CD4-positive, CD25-positive, alpha-beta regulatory T cell (primary cell): Measurements from ENCODE around the gene BTG2. TPM values are rescaled to one million over a fixed set of nuclear protein-coding genes. Genes with fewer than 3 reads are reported as not detected.
A peak's percentile ranks its signal among the peaks of the same experiment; 100 is the strongest.

Experiments
- ATAC-seq, 2 donors: fragments of 150-1000 bp; cut with Tn5 transposase; one replicate each; pipeline ENCODE4 v1.10.0; 2021; ENCODE audit warnings: low read depth in 2 of 2, moderate number of reproducible peaks in 2 of 2, moderate library complexity in 1 of 2
- DNase-seq, 3 donors: peaks; one replicate each; pipeline versions ENCODE4 v3.0.0 to v3.0.0-alpha.2; 2012 to 2022; ENCODE audit warnings: mixed read lengths in 1 of 3
- H3K27ac ChIP-seq: one replicate; pipeline ENCODE4 v1.7.0; 2013; ENCODE audit warnings: mild to moderate bottlenecking, low read length; ENCODE audit not compliant: insufficient read depth, poor library complexity, severe bottlenecking
- H3K27me3 ChIP-seq: one replicate; pipeline ENCODE4 v1.7.0; 2013; ENCODE audit warnings: low read length; ENCODE audit not compliant: control insufficient read depth, insufficient read depth
- H3K36me3 ChIP-seq: one replicate; pipeline ENCODE4 v1.7.0; 2013; ENCODE audit warnings: mild to moderate bottlenecking, low read length, moderate library complexity; ENCODE audit not compliant: control insufficient read depth, insufficient read depth
- H3K4me1 ChIP-seq: 2 replicates; pipeline ENCODE4 v1.7.0; 2013; ENCODE audit warnings: mild to moderate bottlenecking, low read length; ENCODE audit not compliant: insufficient read depth, control insufficient read depth, poor library complexity, severe bottlenecking
- H3K4me3 ChIP-seq: one replicate; pipeline ENCODE4 v1.7.0; 2013; ENCODE audit warnings: low read depth, mild to moderate bottlenecking, low read length, moderate library complexity
- H3K9me3 ChIP-seq, 2 experiments: 1 replicate in 1 of 2; 2 replicates in 1 of 2; pipeline ENCODE4 v1.7.0; 2013; ENCODE audit warnings: low read length in 2 of 2, mild to moderate bottlenecking in 1 of 2, moderate library complexity in 1 of 2; ENCODE audit not compliant: control insufficient read depth in 2 of 2
- H3K27ac Mint-ChIP-seq, 3 donors: one replicate each; pipeline ENCODE4 v1.8.0; 2020 to 2022; ENCODE audit warnings: mild to moderate bottlenecking in 3 of 3, mixed read lengths in 3 of 3, moderate library complexity in 2 of 3
- H3K27me3 Mint-ChIP-seq: one replicate; pipeline ENCODE4 v1.8.0; 2022; ENCODE audit warnings: mild to moderate bottlenecking, mixed read lengths
- H3K36me3 Mint-ChIP-seq: one replicate; pipeline ENCODE4 v1.8.0; 2020; ENCODE audit warnings: mixed read lengths
- H3K4me1 Mint-ChIP-seq, 4 donors: one replicate each; pipeline ENCODE4 v1.8.0; 2020 to 2022; ENCODE audit warnings: mixed read lengths in 4 of 4, mild to moderate bottlenecking in 1 of 4
- H3K4me3 Mint-ChIP-seq, 4 donors: one replicate each; pipeline ENCODE4 v1.8.0; 2020 to 2022; ENCODE audit warnings: mild to moderate bottlenecking in 4 of 4, mixed read lengths in 4 of 4, moderate library complexity in 3 of 4
- H3K9me3 Mint-ChIP-seq, 7 donors: one replicate each; pipeline ENCODE4 v1.8.0; 2020 to 2022; ENCODE audit warnings: mixed read lengths in 7 of 7, mild to moderate bottlenecking in 3 of 7, moderate library complexity in 2 of 7
- polyA plus RNA-seq, 4 donors: library from polyadenylated mRNA; unstranded; fragments of 300-500 nt; fragmentation: Illumina TruSeq; gene quantifications; one replicate each; pipeline ENCODE4 v1.2.3, GENCODE V29; 2021
- total RNA-seq: library from RNA; stranded (reverse); gene quantifications from one replicate; pipeline ENCODE4 v1.2.3, GENCODE V29; 2022

BTG2 gene
- total and polyA plus RNA-seq, 5 donors from 2014 or later: 153 to 1,002 (median 168) TPM

- Histone ChIP-seq H3K9me3 (no peaks in the 10 kb centered on the region), H3K27me3 (peaks cover 2% of the 10 kb centered on the region), H3K36me3 (no peaks in the 10 kb centered on the region), H3K4me1 (peaks cover 30% of the 10 kb centered on the region), H3K4me3 (peak overlapping the region; percentile 85), H3K27ac (peak overlapping the region; percentile 68)
- H3K4me3 Mint-ChIP-seq: peak overlapping the region; percentile 59 to 96 (median 90)
- no peak for DNase-seq
- no peaks in the 10 kb centered on the region for H3K36me3 Mint-ChIP-seq
- H3K4me1 Mint-ChIP-seq: peaks cover 5 to 28% (median 18%) of the 10 kb centered on the region in 4 donors
- H3K9me3 Mint-ChIP-seq: no peaks in the 10 kb centered on the region
- H3K27ac Mint-ChIP-seq: peak overlapping the region in 2 of 3 donors; percentile 93 to 95
- peaks cover 24% of the 10 kb centered on the region for H3K27me3 Mint-ChIP-seq
- no peak for ATAC-seq
Measured at GRCh38 chr1:203267912-203268311, 37.4 kb upstream of the BTG2 start.

- DNase-seq (peak; percentile 33 to 89 (median 77)), ATAC-seq (peak; percentile 33 to 37)
- Histone ChIP-seq H3K27me3 (peaks cover 2% of the 10 kb centered on the region), H3K36me3 (no peaks in the 10 kb centered on the region), H3K9me3 (no peaks in the 10 kb centered on the region), H3K4me3 (peak overlapping the region; percentile 35), H3K27ac (peak overlapping the region; percentile 60), H3K4me1 (peaks cover 41% of the 10 kb centered on the region)
- Mint-ChIP-seq H3K27ac (no peak overlapping the region), H3K4me1 (peaks cover 5 to 40% (median 19%) of the 10 kb centered on the region in 4 donors), H3K27me3 (peaks cover 14% of the 10 kb centered on the region), H3K4me3 (no peak overlapping the region), H3K9me3 (no peaks in the 10 kb centered on the region), H3K36me3 (no peaks in the 10 kb centered on the region)
Measured at GRCh38 chr1:203268901-203269653, 36.2 kb upstream of the BTG2 start.

- DNase-seq (no peak), ATAC-seq (no peak)
- Histone ChIP-seq H3K27ac (no peak overlapping the region), H3K27me3 (peaks cover 2% of the 10 kb centered on the region), H3K4me3 (no peak overlapping the region), H3K36me3 (no peaks in the 10 kb centered on the region), H3K9me3 (no peaks in the 10 kb centered on the region), H3K4me1 (peaks cover 47% of the 10 kb centered on the region)
- Mint-ChIP-seq H3K4me3 (no peak overlapping the region), H3K27ac (no peak overlapping the region), H3K4me1 (peaks cover 5 to 45% (median 20%) of the 10 kb centered on the region in 4 donors), H3K27me3 (peaks cover 8% of the 10 kb centered on the region), H3K9me3 (no peaks in the 10 kb centered on the region), H3K36me3 (no peaks in the 10 kb centered on the region)
Measured at GRCh38 chr1:203269654-203270020, 35.7 kb upstream of the BTG2 start.

GRCh38 chr1:203270448-203270847, 34.9 kb upstream of the BTG2 start:
- H3K27ac Mint-ChIP-seq: peak overlapping the region; percentile 55 to 83 (median 74)
- ATAC-seq: no peak
- H3K9me3 Mint-ChIP-seq: no peaks in the 10 kb centered on the region
- no peaks in the 10 kb centered on the region for H3K36me3 Mint-ChIP-seq
- H3K4me1 Mint-ChIP-seq: peaks cover 5 to 54% (median 22%) of the 10 kb centered on the region in 4 donors
- H3K27me3 ChIP-seq: no peaks in the 10 kb centered on the region
- peaks cover 49% of the 10 kb centered on the region for H3K4me1 ChIP-seq
- no peak for DNase-seq
- peaks cover 6% of the 10 kb centered on the region for H3K27me3 Mint-ChIP-seq
- no peaks in the 10 kb centered on the region for H3K36me3 ChIP-seq
- H3K4me3 ChIP-seq: no peak overlapping the region
- no peaks in the 10 kb centered on the region for H3K9me3 ChIP-seq
- H3K4me3 Mint-ChIP-seq: no peak overlapping the region
- no peak overlapping the region for H3K27ac ChIP-seq

GRCh38 chr1:203271018-203271743, 34.1 kb upstream of the BTG2 start:
- Histone ChIP-seq H3K4me3 (no peak overlapping the region), H3K4me1 (peaks cover 49% of the 10 kb centered on the region), H3K9me3 (no peaks in the 10 kb centered on the region), H3K27ac (no peak overlapping the region), H3K36me3 (no peaks in the 10 kb centered on the region), H3K27me3 (no peaks in the 10 kb centered on the region)
- ATAC-seq: peak; percentile 65 to 68
- H3K27ac Mint-ChIP-seq: peak overlapping the region in 2 of 3 donors; percentile 55 to 83
- peaks cover 6% of the 10 kb centered on the region for H3K27me3 Mint-ChIP-seq
- no peaks in the 10 kb centered on the region for H3K9me3 Mint-ChIP-seq
- peaks cover 5 to 58% (median 23%) of the 10 kb centered on the region in 4 donors for H3K4me1 Mint-ChIP-seq
- peak overlapping the region in 2 of 4 donors; percentile 21 to 34 for H3K4me3 Mint-ChIP-seq
- H3K36me3 Mint-ChIP-seq: no peaks in the 10 kb centered on the region
- peak; percentile 62 to 90 (median 77) for DNase-seq

GRCh38 chr1:203271962-203272632, 33.2 kb upstream of the BTG2 start:
- Histone ChIP-seq H3K9me3 (no peaks in the 10 kb centered on the region), H3K36me3 (no peaks in the 10 kb centered on the region), H3K4me1 (peaks cover 56% of the 10 kb centered on the region), H3K4me3 (no peak overlapping the region), H3K27me3 (no peaks in the 10 kb centered on the region), H3K27ac (no peak overlapping the region)
- no peak for ATAC-seq
- no peaks in the 10 kb centered on the region for H3K36me3 Mint-ChIP-seq
- peaks cover 4 to 66% (median 24%) of the 10 kb centered on the region in 4 donors for H3K4me1 Mint-ChIP-seq
- no peak overlapping the region for H3K4me3 Mint-ChIP-seq
- peaks cover 4% of the 10 kb centered on the region for H3K27me3 Mint-ChIP-seq
- no peak for DNase-seq
- no peaks in the 10 kb centered on the region for H3K9me3 Mint-ChIP-seq
- H3K27ac Mint-ChIP-seq: peak overlapping the region in 1 of 3 donors; percentile 20

GRCh38 chr1:203272633-203273205, 32.6 kb upstream of the BTG2 start:
- ATAC-seq (no peak), DNase-seq (no peak)
- no peaks in the 10 kb centered on the region for H3K27me3 Mint-ChIP-seq
- no peaks in the 10 kb centered on the region for H3K36me3 ChIP-seq
- H3K27ac Mint-ChIP-seq: peak overlapping the region; percentile 87 to 93 (median 88)
- H3K4me3 Mint-ChIP-seq: peak overlapping the region; percentile 72 to 85 (median 82)
- no peaks in the 10 kb centered on the region for H3K27me3 ChIP-seq
- peak overlapping the region; percentile 78 for H3K27ac ChIP-seq
- peaks cover 58% of the 10 kb centered on the region for H3K4me1 ChIP-seq
- no peaks in the 10 kb centered on the region for H3K9me3 Mint-ChIP-seq
- no peaks in the 10 kb centered on the region for H3K36me3 Mint-ChIP-seq
- H3K4me3 ChIP-seq: peak overlapping the region; percentile 59
- H3K9me3 ChIP-seq: no peaks in the 10 kb centered on the region
- H3K4me1 Mint-ChIP-seq: peaks cover under 1 to 66% (median 25%) of the 10 kb centered on the region in 4 donors
